ENCODE measurements around the gene HYCC2.
"Not testable (repeated sequence)": the region's sequence is repeated elsewhere in the genome, so short reads cannot be mapped to it uniquely, and the experiment has no call there.

Gene HYCC2

GRCh38 chr2:201071479-201072200, at the start of gene HYCC2, which contains the start of gene NDUFB3:
HYCC2 (minus strand) TSS chr2:201071671; CDS start chr2:201024009, 47,662 bp downstream.
NDUFB3 (plus strand) TSS chr2:201072001; CDS start chr2:201078883, 6,882 bp downstream.
- DNase-seq = peak; percentile 53 to 96 (median 90)

GRCh38 chr2:201118961-201119854, 47.7 kb upstream of the HYCC2 start:
- DNase-seq = peak in 1 of 14 donors; percentile 46

GRCh38 chr2:201118121-201118960, 46.9 kb upstream of the HYCC2 start:
- peak in 12 of 14 donors; percentile 51 to 78 (median 68) for DNase-seq

GRCh38 chr2:201117735-201118094, 46.2 kb upstream of the HYCC2 start:
- DNase-seq = not testable (repeated sequence)

GRCh38 chr2:201116959-201117734, 45.7 kb upstream of the HYCC2 start:
- DNase-seq = peak in 11 of 14 donors; percentile 43 to 80 (median 62)

GRCh38 chr2:201116115-201116958, 44.9 kb upstream of the HYCC2 start, which contains the start of gene CFLAR:
CFLAR (plus strand) TSS chr2:201116164; CDS start chr2:201129866, 13,702 bp downstream.
- peak in 13 of 14 donors; percentile 47 to 86 (median 74) for DNase-seq

- no peak for DNase-seq
These were observed 43.4 kb upstream of the HYCC2 start for GRCh38 chr2:201114846-201115245.

GRCh38 chr2:201114350-201114749, 42.9 kb upstream of the HYCC2 start:
- DNase-seq = no peak

GRCh38 chr2:201111096-201111495, 39.6 kb upstream of the HYCC2 start:
- no peak for DNase-seq

- no peak for DNase-seq
These were observed 39.1 kb upstream of the HYCC2 start for GRCh38 chr2:201110615-201111014.

GRCh38 chr2:201109186-201109585, 37.7 kb upstream of the HYCC2 start:
- DNase-seq = no peak

GRCh38 chr2:201108341-201108740, 36.9 kb upstream of the HYCC2 start:
- DNase-seq = peak in 1 of 14 donors; percentile 31

- no peak for DNase-seq
These were observed 36.2 kb upstream of the HYCC2 start for GRCh38 chr2:201107624-201108023.

GRCh38 chr2:201105759-201106158, 34.3 kb upstream of the HYCC2 start:
- DNase-seq = no peak

- DNase-seq = no peak
These were observed 29.0 kb upstream of the HYCC2 start for GRCh38 chr2:201100497-201100896.

GRCh38 chr2:201093573-201093972, 22.1 kb upstream of the HYCC2 start:
- DNase-seq = no peak

- no peak for DNase-seq
These were observed 19.1 kb upstream of the HYCC2 start for GRCh38 chr2:201090574-201090973.

GRCh38 chr2:201084863-201085262, 13.4 kb upstream of the HYCC2 start:
- no peak for DNase-seq

GRCh38 chr2:201074996-201075395, 3.5 kb upstream of the HYCC2 start:
- no peak for DNase-seq

- no peak for DNase-seq
These were observed 1.6 kb upstream of the HYCC2 start for GRCh38 chr2:201073071-201073470.

- DNase-seq = no peak
These were observed 695 bp upstream of the HYCC2 start for GRCh38 chr2:201072201-201072530.

Data from C1 segment of cervical spinal cord (tissue), 14 donors.